Progenitor cell of endocrine pancreas (in vitro differentiated cells): Measurements from ENCODE around the gene PTK7. TPM values are rescaled to one million over a fixed set of nuclear protein-coding genes. Genes with fewer than 3 reads are reported as not detected.

Experiments
- DNase-seq: peaks from one replicate; pipeline ENCODE4 v3.0.0; 2021; ENCODE audit warnings: low spot score; ENCODE audit not compliant: unreplicated experiment
- H3K27ac Mint-ChIP-seq: 2 replicates; pipeline ENCODE4 v1.8.0; 2021; ENCODE audit warnings: mild to moderate bottlenecking, moderate library complexity, mixed read lengths
- H3K27me3 Mint-ChIP-seq: 2 replicates; pipeline ENCODE4 v1.8.0; 2021; ENCODE audit warnings: mixed read lengths
- H3K36me3 Mint-ChIP-seq: 2 replicates; pipeline ENCODE4 v1.8.0; 2022; ENCODE audit warnings: mixed read lengths; ENCODE audit not compliant: insufficient read depth
- H3K4me1 Mint-ChIP-seq: 2 replicates; pipeline ENCODE4 v1.8.0; 2021; ENCODE audit warnings: low read depth, mixed read lengths
- H3K4me3 Mint-ChIP-seq: 2 replicates; pipeline ENCODE4 v1.8.0; 2021; ENCODE audit warnings: low read depth, mild to moderate bottlenecking, moderate library complexity, mixed read lengths
- H3K9me3 Mint-ChIP-seq: 2 replicates; pipeline ENCODE4 v1.8.0; 2021; ENCODE audit warnings: low read depth, mixed read lengths
- total RNA-seq: library from RNA; stranded (reverse); gene quantifications from 2 replicates; pipeline ENCODE4 v1.2.1, GENCODE V29; 2021
- TF ChIP-seq, protein P1 (sequence below): fragments of 200-600 bp; sonication (generic); IDR thresholded peaks from one replicate; pipeline ENCODE4 v1.5.0; 2021; ENCODE audit warnings: antibody characterized with exemption, mild to moderate bottlenecking; ENCODE audit not compliant: unreplicated experiment

The PTK7 gene
- total RNA-seq, 1 donor from 2014 or later = 141 TPM

DNA sequence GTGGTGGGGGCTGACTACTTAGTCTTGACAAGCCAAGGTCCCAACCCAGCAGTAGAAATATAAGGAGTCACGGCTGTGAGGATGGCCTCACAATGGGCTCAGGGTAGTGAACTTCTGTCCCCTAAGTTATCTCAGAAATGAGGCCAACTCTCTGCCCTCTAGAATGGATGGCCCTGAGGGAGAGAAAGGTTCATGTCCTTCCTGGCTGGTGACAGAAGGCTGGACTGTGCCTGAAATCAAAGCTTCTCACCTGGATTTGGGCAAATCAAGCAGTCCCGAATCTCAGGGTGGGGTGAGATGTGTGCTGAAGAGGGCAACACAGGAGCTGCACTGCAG is 42.0 kb upstream of the PTK7 start:
- H3K27me3 Mint-ChIP-seq = no peaks in the 10 kb centered on the region
- no peak for DNase-seq
- H3K9me3 Mint-ChIP-seq = no peaks in the 10 kb centered on the region
- H3K27ac Mint-ChIP-seq = no peak overlapping the region
- H3K36me3 Mint-ChIP-seq = peaks cover 26% of the 10 kb centered on the region
- no peak overlapping the region for H3K4me3 Mint-ChIP-seq
- TF ChIP-seq, protein P1, sequence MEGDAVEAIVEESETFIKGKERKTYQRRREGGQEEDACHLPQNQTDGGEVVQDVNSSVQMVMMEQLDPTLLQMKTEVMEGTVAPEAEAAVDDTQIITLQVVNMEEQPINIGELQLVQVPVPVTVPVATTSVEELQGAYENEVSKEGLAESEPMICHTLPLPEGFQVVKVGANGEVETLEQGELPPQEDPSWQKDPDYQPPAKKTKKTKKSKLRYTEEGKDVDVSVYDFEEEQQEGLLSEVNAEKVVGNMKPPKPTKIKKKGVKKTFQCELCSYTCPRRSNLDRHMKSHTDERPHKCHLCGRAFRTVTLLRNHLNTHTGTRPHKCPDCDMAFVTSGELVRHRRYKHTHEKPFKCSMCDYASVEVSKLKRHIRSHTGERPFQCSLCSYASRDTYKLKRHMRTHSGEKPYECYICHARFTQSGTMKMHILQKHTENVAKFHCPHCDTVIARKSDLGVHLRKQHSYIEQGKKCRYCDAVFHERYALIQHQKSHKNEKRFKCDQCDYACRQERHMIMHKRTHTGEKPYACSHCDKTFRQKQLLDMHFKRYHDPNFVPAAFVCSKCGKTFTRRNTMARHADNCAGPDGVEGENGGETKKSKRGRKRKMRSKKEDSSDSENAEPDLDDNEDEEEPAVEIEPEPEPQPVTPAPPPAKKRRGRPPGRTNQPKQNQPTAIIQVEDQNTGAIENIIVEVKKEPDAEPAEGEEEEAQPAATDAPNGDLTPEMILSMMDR = no peak
- H3K4me1 Mint-ChIP-seq = no peaks in the 10 kb centered on the region

DNA sequence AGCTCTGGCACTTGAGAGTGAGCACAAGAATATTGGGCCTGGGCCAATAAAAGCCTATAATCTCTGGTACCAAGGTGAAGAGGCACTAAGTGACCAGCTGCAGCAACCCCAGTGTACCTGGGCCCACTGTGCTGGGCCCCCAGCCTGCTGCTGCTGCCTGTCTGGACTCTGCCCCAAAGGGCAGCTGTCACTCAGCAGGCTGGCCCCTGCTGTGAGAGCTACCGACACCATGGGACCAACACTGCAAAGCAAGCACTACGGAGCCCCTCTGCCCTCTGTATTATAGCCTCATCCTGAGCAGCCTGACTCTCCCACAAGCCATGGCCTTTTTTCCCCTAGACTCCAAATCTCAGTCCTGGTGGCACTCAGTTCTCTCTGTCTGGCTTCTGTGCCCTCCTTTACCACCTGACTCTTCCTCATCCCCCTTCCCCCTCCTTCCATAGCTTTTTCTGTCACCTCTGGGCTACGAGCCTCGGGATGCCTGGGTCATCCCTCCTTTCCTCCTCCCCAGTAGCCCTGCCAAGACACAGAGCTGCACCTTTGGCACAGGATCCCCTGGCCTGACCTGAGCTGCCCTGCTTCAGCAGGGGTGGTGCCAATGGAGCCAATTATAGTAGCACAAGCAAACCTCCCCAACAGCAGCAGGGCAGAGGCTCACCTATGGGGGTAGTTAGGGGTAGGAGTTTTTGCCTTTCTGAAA is 40.5 kb upstream of the PTK7 start:
- Mint-ChIP-seq H3K27ac (no peak overlapping the region), H3K27me3 (no peaks in the 10 kb centered on the region)

GRCh38 chr6:43036712-43037111 is 39.4 kb upstream of the PTK7 start:
- no peaks in the 10 kb centered on the region for H3K4me1 Mint-ChIP-seq
- no peak overlapping the region for H3K4me3 Mint-ChIP-seq
- H3K27me3 Mint-ChIP-seq = no peaks in the 10 kb centered on the region
- DNase-seq = no peak
- TF ChIP-seq, protein P1 = no peak
- no peaks in the 10 kb centered on the region for H3K9me3 Mint-ChIP-seq
- H3K27ac Mint-ChIP-seq = no peak overlapping the region
- peaks cover 21% of the 10 kb centered on the region for H3K36me3 Mint-ChIP-seq

More for the DNA sequence above, 40.5 kb upstream of the PTK7 start:
- H3K9me3 Mint-ChIP-seq = no peaks in the 10 kb centered on the region
- H3K4me1 Mint-ChIP-seq = no peaks in the 10 kb centered on the region
- H3K36me3 Mint-ChIP-seq = peaks cover 26% of the 10 kb centered on the region
- DNase-seq = no peak
- TF ChIP-seq, protein P1 = no peak
- no peak overlapping the region for H3K4me3 Mint-ChIP-seq

- Mint-ChIP-seq H3K27me3 (no peaks in the 10 kb centered on the region), H3K36me3 (peaks cover 19% of the 10 kb centered on the region), H3K4me1 (no peaks in the 10 kb centered on the region), H3K9me3 (no peaks in the 10 kb centered on the region), H3K4me3 (no peak overlapping the region), H3K27ac (no peak overlapping the region)
- TF ChIP-seq, protein P1 = no peak
- no peak for DNase-seq
Observed at GRCh38 chr6:43037197-43037596, 38.9 kb upstream of the PTK7 start.

DNA sequence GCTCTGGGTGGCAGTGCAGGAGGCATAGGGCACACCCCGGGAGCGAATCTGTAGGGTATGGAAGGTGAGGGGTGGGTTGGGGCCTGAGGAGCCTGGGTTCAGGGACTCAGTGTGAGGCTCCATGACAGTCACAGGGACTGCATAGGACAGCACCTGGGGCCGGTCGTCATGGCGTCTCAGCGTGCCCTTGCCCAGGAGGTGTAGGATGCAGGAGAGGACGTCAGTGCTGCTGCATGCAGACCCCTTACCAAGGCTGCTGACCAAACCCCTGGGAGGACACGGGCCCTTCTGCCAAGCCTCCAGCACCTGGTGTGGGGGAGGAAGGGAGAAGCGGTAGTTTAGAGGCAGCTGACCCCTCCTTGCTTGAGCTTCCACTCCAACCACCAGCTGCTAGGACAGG is 38.4 kb upstream of the PTK7 start:
- TF ChIP-seq, protein P1 = no peak
- no peak for DNase-seq
- no peaks in the 10 kb centered on the region for H3K9me3 Mint-ChIP-seq
- H3K4me3 Mint-ChIP-seq = no peak overlapping the region
- no peaks in the 10 kb centered on the region for H3K27me3 Mint-ChIP-seq
- no peak overlapping the region for H3K27ac Mint-ChIP-seq
- H3K36me3 Mint-ChIP-seq = peaks cover 21% of the 10 kb centered on the region
- H3K4me1 Mint-ChIP-seq = no peaks in the 10 kb centered on the region
